Stimulated activated CD4-positive, alpha-beta T cell treated with anti-CD3 and anti-CD28 coated beads, Interleukin-4, amount 100 ng/mL, for 1 hour (primary cell): ENCODE results near the gene NPHS1.
"Not testable (repeated sequence)": the region's sequence is repeated elsewhere in the genome, so short reads cannot be mapped to it uniquely, and the experiment has no call there.

ENCODE experiments used
- DNase-seq: peaks from one replicate; pipeline ENCODE4 v3.0.0-alpha.2; 2020

The NPHS1 gene

DNA sequence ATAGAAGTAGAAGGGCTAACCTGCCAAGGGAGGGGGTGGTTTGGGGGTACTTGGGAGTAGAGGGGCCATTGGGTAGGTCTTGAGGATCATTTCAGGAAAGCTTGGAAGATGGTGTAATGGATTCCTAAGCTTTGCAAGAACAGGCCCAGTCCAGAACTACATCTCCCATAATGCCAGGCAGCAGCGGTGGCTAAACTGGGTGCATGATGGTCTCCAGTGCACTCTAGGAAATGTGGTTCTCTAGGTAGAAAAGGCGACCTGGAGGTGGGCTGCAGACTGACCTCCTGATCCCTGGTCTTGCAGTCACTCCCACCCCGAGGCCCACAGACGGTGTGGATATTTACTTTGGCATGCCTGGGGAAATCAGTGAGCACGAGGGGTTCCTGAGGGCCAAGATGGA, 19.9 kb upstream of the NPHS1 start:
- no peak for DNase-seq

DNA sequence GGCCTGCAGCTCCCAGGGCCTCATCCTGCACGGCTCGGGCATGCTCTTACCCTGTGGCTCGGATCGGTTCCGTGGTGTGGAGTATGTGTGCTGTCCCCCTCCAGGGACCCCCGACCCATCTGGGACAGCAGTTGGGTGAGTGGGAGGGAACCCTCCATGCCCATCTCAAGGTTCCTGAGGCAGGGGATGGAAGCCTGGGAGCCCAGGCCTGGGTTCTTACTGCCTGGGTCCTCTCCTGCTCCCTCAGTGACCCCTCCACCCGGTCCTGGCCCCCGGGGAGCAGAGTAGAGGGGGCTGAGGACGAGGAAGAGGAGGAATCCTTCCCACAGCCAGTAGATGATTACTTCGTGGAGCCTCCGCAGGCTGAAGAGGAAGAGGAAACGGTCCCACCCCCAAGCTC, 19.3 kb upstream of the NPHS1 start:
- DNase-seq: no peak

DNA sequence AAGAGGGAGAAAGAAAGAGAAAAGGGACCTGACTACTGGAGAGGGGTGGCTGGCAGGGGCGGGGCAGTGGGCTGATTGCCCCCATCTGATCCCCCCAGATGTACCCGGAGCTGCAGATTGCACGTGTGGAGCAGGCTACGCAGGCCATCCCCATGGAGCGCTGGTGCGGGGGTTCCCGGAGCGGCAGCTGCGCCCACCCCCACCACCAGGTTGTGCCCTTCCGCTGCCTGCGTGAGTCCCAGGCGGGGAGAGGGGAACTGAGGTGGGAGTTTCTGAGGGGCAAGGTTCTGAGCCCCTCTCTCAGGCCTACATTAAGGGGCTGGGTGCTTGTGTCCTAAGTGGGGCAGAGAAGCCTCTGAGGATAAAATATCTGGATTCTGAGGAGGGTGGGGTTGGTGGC, 18.5 kb upstream of the NPHS1 start:
- DNase-seq: no peak

DNA sequence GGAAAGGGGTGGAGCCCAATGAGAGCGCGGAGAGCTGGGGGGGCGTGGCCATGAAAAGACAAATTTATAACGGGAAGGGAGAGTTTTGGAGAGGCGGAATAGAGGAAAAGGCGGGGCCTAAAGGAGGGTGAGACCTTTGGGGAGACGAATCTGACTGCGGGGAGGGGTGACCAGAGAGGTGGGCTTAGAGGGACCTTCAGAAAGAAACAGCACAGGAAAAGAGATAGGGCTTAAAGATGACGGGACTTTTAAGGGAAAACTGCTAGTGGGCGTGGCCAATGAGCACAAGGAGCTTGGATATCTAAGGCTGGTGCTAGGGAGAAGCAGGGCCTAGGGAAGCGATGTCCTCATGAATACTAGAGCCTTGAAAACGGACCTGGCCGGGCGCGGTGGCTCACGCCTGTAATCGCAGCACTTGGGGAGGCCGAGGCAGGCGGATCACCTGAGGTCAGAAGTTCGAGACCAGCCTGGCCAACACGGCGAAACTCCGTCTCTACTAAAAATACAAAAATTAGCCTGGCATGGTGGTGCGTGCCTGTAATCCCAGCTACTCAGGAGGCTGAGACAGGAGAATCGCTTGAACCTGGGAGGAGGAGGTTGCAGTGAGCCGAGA, 17.9 kb upstream of the NPHS1 start:
- not testable (repeated sequence) for DNase-seq

DNA sequence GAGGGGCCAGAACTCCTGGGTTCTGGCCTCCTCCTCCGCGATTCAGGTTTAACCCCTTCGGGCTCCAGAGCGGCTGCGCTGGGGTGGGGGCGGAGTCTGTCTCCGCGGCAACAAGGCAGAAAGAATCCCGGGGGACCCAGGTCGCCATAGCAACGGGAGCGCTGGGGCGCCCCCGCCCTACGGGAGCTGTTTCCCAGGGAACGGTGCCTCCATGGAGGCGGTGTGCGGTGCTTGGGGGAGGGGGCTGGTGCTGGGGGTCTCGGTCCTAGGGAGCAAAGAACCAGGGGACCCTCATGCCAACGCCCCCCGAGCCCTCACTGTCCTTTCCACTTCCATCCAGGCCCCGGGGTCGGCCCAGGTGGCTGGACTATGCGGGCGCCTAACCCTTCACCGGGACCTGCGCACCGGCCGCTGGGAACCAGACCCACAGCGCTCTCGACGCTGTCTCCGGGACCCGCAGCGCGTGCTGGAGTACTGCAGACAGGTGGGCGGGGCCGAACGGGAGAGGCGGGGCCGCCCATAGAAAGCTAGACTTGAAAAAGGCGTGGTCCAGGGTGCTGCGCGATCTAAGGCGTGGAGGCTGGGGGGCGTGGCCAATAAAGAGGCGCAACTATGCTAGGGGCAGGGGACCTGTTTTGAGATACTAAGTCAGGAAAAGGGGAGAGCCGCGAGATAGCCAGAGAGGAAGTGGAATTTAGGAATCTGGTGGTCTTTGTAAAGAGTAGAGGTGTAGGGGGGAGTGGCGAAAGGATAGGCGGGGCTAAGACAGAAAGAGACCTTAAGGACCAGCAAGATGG, 17.2 kb upstream of the NPHS1 start:
- DNase-seq: peak; percentile 81

DNA sequence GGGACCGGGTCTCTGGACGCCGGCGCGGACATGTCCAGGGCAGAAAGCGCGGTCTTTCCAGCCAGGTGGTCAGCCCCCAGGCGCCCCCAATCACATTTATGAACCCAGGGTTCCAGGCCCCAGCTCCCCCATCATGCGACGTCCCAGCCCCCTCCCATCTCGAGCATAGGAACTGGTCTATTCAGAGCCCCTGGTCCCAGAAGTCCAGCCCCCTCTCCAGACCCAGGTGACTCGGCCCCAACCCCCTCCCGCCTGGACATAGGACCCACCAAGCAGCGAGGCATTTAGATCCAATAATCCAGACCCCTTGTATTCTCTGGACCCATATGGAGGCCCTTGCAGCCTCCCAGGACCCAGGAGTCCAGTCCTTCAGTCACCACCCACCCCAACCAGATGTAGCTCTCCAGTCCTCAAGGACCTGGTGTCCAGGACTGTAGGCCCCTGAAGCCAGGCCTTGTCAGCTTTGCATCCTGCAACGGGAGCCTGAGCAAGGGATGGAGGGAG, 16.6 kb upstream of the NPHS1 start:
- no peak for DNase-seq

DNA sequence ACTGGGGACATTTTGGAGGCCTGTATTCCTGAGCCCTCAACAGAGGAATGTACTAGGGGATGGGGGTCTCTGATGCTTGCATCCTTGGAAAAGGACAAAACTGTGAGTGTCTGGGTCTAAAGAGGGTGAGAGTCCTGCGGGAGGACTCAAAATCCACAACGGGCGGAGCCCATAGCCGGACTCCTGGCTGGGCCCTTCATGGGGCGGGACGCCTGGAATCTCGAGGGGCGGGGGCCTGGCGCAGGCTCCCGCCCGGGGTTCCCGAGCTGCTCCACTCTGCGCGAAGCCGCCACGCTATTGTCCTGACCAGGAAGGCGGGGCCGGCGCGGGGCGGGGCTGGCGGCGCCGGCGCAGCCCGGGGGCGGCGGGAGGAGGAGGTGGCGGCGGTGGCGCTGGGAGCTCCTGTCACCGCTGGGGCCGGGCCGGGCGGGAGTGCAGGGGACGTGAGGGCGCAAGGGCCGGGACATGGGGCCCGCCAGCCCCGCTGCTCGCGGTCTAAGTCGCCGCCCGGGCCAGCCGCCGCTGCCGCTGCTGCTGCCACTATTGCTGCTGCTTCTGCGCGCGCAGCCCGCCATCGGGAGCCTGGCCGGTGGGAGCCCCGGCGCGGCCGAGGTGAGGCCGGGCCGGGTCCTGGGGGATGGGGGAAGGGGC, 16.0 kb upstream of the NPHS1 start, which contains the start of gene APLP1:
Gene APLP1 (plus strand): TSS at position 403 of the 651 bp plus-strand sequence. CDS start 63 bp downstream, at position 466.
- peak; percentile 78 for DNase-seq

DNA sequence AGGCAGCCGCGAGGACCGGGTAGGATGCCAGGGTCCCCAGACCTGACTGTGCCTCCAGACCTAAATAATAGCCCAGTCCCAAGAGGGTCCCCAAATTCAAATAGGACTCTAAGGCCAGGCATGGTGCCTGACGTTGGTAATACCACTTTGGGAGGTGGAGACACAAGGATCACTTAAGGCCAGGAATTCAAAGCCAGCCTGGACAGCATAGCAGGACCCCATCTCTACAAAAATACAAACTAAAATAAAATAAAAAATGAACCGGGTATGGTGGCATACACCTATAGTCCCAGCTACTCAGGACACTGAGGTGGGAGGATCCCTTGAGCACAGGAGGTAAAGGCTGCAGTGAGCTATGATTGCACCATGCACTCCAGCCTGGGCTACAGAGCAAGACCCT, 10.7 kb upstream of the NPHS1 start:
- no peak for DNase-seq

DNA sequence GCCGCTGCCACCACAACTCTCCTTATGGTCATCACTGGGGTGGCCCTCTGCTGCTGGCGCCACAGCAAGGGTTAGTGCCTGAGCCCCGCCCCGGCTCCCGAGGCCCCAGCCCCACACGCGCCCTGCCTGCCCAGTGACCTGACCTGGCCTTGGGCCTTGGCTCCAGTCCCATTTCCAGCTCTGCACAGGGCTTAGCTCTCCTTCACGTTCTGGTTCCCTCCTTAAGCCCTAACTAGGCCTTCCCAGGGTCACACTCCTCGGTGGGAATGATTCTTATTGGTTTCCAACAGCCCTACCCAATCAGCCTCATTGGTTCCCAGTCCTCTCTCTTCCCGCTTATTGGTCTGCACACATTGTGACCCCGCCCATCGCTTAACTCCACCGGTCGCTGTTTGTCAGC, 10.2 kb upstream of the NPHS1 start:
- no peak for DNase-seq

DNA sequence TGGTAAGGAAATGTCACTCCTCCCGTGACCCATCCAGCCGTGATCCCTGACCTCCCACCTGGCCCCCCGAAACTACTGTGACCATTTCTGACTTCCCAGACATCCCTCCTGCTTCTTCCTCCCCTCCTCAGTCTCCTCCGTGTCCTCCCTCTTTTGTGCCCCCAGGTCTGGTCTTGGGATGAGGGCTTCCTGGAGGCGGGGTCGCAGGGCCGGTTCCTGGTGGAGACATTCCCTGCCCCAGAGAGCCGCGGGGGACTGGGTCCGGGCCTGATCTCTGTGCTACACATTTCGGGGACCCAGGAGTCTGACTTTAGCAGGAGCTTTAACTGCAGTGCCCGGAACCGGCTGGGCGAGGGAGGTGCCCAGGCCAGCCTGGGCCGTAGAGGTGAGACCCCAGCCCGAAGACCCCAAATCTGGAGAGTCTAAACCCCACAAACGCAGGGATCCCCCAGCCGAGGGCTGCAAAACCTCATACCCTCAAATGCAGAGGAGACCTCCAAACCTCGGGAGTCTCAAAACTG, 9.4 kb upstream of the NPHS1 start:
- DNase-seq: no peak

DNA sequence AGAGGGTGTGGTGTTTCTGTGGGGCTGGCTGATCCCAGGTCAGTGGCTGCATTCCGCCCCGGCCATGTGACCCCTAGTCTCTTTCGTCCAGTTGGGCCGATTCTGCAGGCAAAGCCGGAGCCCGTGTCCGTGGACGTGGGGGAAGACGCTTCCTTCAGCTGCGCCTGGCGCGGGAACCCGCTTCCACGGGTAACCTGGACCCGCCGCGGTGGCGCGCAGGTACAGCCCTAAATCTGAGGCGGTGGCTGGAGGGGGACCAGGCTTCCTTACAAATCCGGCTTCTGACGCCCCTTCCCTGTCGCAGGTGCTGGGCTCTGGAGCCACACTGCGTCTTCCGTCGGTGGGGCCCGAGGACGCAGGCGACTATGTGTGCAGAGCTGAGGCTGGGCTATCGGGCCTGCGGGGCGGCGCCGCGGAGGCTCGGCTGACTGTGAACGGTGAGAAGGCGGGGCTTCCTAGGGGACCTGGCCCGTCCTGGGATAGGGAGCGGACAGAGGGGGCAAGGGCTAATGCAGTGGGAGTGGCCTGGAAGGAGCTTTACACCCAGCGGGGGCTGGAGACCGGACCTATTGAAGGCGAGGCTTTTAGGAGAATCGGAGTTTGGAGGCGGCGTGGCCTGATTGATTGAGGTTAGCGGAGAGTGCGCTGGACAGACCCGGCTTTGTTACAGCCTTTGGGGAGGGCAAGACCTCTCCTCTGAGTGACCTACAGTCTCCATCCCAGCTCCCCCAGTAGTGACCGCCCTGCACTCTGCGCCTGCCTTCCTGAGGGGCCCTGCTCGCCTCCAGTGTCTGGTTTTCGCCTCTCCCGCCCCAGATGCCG, 8.7 kb upstream of the NPHS1 start:
- no peak for DNase-seq

DNA sequence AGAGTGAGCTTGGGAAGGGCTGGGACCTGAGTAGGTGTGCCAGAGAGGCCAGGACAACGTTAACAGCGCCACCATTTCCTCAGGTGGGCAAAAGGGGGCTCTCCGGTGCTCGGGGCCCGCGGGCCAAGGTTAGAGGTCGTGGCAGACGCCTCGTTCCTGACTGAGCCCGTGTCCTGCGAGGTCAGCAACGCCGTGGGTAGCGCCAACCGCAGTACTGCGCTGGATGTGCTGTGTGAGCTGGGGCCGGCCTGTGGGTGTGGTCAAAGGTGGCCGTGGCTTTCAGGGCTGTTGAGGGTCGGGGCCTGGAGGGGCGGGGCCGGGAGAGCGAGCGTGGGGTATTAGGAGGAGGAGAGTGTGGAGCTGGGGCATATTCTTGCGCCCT, 8.1 kb upstream of the NPHS1 start:
- no peak for DNase-seq

DNA sequence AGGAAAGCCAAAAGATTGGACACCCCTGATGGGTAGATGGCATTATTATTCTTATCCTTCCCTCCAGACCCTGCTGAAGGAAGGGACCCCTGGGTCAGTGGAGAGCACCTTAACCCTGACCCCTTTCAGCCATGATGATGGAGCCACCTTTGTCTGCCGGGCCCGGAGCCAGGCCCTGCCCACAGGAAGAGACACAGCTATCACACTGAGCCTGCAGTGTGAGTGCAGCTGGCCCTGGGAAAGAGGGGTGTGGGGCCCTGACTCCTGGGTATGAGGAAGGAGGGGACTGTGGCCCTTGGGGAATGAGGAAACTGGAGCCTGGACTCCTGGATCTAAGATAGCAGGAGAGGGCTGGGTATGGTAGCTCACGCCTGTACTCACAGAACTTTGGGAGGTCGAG, 7.1 kb upstream of the NPHS1 start:
- no peak for DNase-seq

DNA sequence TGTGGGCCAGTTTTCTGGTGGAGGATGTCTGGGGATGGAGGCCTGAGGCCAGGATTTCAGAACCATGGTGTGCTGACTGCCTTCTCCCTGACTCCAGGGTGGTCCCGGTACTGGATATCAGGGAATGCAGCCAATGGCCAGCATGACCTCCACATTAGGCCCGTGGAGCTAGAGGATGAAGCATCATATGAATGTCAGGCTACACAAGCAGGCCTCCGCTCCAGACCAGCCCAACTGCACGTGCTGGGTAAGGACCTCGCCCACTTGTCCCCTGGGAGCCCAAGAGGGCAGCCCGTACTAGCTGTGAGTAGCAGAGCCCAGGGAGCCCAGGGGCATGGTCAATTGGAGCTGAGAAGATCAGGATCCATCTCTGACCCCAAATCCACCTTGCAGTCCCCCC, 6.0 kb upstream of the NPHS1 start:
- no peak for DNase-seq

DNA sequence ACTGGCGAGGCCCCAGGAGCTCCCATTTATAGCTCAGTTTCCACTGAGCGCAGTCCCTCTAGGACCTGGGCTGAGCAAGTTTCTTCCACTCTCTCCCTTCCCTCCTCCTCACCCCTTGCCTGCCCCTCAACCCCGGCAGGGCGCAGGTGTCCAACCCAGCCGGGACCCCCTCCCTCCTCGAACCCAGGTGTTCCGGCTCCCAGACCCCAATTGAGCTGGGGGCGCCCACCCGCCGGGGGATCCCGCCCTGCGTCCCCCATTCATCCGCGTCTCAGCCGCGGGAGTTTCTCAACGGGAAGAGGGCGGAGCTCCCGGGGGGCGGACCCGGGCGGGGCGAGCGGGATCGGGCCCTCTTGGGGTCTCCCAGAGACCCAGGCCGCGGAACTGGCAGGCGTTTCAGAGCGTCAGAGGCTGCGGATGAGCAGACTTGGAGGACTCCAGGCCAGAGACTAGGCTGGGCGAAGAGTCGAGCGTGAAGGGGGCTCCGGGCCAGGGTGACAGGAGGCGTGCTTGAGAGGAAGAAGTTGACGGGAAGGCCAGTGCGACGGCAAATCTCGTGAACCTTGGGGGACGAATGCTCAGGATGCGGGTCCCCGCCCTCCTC, 4.3 kb upstream of the NPHS1 start, which contains the start of gene KIRREL2:
Gene KIRREL2 (plus strand): TSS at position 366 of the 604 bp plus-strand sequence. CDS start 209 bp downstream, at position 575.
- DNase-seq: peak; percentile 42

DNA sequence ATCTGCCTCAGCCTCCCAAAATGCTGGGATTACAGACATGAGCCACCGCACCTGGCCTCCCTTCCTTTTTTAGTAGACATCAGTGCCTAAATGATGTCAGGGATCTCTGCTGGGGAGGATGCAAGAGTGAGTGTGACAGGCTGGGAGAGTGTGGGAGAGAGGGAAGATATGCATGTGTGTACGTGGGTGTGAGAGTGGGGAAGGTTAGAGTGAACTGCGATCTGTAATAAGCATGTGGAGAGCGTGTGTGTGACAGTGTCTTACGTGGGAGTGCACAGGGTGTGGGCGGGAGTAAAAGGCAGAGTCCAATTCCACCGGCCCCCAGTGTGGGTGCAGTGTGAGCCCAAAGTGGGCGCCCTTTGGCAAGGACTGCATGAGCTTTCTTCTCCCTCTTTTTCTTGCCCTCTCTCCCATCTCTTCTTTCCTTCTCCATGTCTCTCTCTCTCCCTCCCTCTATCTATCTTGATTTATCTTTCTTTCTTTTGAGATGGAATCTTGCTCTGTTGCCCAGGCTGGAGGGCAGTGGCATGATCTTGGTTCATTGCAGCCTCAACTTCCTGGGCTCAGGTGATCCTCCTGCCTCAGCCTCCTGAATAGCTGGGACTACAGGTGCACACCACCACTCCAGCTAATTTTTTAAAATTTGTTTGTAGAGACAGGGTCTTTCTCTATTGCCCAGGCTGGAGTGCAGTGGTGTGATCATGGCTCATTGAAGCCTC, 893 bp upstream of the NPHS1 start:
- DNase-seq: no peak

DNA sequence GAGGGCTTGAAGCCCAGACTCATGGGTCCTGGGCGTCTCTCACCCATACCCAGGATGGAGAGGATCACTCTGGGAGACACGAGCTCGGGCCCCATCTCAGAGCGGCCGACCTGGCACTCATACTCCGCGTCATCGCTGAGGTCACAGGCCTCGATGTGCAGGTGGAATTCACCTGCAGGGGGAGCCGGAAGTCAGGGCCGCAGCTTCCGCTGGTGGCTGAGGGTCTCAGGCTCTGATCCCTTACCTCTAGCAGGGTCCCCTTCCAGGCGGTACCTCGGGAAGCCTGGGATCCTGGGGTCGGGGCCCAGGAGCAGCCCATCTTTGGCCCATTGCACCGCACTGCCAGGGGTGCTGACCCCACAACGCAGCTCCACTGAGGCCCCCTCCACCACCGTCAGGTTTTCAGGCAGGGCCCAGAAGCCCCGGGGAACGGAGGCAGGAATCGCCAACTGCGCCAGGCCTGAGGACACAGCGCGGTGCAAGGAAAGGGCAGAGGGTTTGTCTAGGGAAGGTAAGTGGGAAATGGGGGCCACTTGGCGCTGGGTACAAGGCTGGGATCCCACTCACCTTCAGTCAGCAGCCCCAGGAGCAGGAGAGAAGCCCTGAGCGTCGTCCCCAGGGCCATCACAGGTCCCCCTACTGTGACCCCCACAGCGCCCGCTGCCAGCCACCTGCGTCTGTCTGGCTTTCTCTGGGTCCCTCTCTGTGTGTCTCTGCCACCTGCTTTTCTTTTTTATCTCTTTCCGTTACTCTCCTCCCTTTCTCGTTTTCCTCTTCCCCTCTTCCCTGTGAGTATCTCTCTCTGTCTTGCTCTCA, 883 bp downstream of the NPHS1 start:
- DNase-seq: no peak

DNA sequence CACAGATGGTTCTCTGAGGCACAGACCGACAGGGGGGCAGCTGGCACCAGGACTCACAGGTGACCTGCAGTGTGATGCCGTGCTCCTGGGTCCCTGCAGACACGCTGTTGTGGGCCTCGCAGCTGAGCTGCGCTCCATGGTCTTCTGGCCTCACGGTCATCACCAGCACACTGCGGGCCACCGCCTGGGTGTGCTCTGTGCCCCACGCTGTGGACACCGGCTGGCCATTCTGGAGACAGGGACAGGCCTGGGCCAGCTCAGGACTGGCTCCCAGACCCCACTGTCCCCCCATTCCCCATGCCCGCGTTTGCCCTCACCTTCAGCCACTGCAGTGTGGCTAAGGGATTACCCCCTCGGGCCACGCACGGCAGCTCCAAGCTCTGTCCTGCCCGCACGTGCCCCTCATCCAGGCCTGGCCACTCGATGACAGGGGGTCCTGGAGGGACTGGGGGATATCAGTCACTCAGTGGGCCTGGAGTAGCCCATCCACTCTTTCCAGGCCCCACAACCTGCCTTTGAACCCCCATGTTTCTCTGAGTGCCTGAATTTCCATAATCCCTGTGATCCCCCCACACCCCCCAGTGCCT, 3.3 kb downstream of the NPHS1 start:
- DNase-seq: no peak

DNA sequence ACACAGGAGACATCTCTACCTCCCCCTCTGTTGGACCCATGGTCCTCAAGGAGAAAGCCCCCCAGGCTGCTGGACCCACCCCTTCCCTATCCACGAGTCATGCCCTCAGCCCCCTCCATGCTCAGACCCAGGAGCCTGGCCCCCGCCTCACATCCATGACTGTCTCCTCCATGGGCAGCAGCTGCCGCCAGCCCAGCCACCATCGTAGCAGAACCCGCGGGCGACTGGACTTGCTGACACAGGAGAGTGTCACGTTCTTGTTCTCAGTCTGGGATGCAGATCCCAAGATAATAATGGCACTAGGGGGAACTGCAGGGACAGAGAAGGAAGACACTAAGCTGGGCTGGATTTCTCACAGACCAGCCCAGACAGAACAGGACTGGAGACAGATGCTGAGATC, 3.8 kb downstream of the NPHS1 start:
- no peak for DNase-seq

DNA sequence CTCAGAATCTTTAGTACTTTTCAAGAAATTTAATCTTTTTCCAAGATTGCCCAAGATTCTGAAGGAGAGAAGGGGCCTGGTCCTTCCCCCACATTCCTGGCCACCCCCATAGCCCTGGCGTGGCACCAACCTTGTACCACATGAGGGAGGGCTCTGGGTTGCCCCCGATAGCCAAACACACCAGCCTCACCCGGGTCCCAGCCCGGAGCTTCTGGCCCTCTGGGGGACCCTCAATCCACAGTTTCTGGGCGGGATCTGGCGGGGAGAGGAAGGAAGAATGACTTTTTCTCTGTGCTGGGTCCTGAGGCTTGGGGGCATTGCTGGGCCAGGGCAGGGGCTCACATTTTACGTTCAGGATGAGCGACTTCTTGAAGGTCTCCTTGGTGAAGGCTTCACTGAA, 4.4 kb downstream of the NPHS1 start:
- DNase-seq: no peak
